GM13977 (cell line): ENCODE results near the gene PRRC1.

Experiments
- DNase-seq: peaks from one replicate; pipeline ENCODE4 v3.0.0; 2012; ENCODE audit warnings: low spot score
- CTCF ChIP-seq: IDR thresholded peaks from 2 replicates; pipeline ENCODE4 v1.5.1; 2012; ENCODE audit warnings: mild to moderate bottlenecking, control low read depth; ENCODE audit not compliant: insufficient read depth; ENCODE audit errors: extremely low read depth, missing control alignments
- in situ Hi-C: fragments of 300-500 bp; cut with MboI; formaldehyde crosslinking; loops from one replicate; pipeline ENCODE4 v1.12.0; 2022; ENCODE audit warnings: low sequenced_read_pairs, low pct_unique_long_range_greater_than_20kb, mixed read lengths, inconsistent platforms; ENCODE audit not compliant: unreplicated experiment

PRRC1 gene

DNA sequence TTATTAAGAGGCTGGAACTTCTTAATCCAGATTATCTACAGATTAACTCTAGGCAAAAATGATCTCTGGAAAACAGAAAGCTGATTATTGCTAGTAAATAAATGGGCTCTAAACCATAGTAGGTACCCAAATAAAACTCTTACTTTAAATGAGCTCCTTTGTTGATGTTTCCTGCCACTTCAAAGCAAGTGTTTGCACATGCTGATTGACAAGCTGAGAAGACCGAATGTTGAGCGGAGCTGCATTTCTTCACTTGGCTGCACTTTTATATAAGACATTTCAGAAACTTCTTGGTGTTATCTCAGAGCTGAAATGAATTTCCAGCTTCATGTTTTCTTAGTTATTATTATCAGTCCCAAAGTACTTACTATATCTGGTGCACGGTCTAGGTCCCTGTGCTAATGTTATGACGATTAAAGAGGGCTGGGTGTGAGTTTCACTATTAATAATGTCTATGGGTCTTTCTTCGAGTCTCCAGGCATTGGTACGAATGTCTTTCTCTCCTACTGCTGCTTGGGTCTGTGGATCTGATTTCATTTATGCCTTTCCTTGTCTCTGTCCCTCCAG lies 72.8 kb downstream of the PRRC1 start:
- in situ Hi-C loops, result no loop called here
- DNase-seq, result no peak
- no peak for TF ChIP-seq CTCF

- TF ChIP-seq CTCF, result no peak
- in situ Hi-C loops, result no loop called here
- no peak for DNase-seq
Measured at GRCh38 chr5:127595484-127596368, 78.3 kb downstream of the PRRC1 start.

GRCh38 chr5:127596501-127596900 lies 79.1 kb downstream of the PRRC1 start:
- no peak for DNase-seq
- TF ChIP-seq CTCF, result no peak
- in situ Hi-C loops, result no loop called here

GRCh38 chr5:127599320-127599719 lies 81.9 kb downstream of the PRRC1 start:
- in situ Hi-C loops, result no loop called here
- TF ChIP-seq CTCF, result no peak
- no peak for DNase-seq

GRCh38 chr5:127599847-127600246 lies 82.4 kb downstream of the PRRC1 start:
- in situ Hi-C loops, result no loop called here
- no peak for TF ChIP-seq CTCF
- DNase-seq, result no peak

- DNase-seq, result no peak
- in situ Hi-C loops, result no loop called here
- TF ChIP-seq CTCF, result no peak
Measured at GRCh38 chr5:127601111-127601510, 83.7 kb downstream of the PRRC1 start.
